Right renal pelvis (tissue), 4 donors: ENCODE data around the gene PLSCR2. TPM values are rescaled to one million over a fixed set of nuclear protein-coding genes. Genes with fewer than 3 reads are reported as not detected.
"Not testable (repeated sequence)": the region's sequence is repeated elsewhere in the genome, so short reads cannot be mapped to it uniquely, and the experiment has no call there.

ENCODE experiments used
- DNase-seq, 4 donors: peaks; one replicate each; pipeline ENCODE4 v3.0.0-alpha.2; 2013; ENCODE audit warnings: low read depth in 4 of 4, low spot score in 3 of 4, missing footprints in 1 of 4
- polyA plus RNA-seq, 4 donors: library from polyadenylated mRNA; unstranded; fragments of 120-200 nt; gene quantifications; one replicate each; pipeline ENCODE4 v1.2.1, GENCODE V29; 2013; ENCODE audit not compliant: insufficient read length in 4 of 4

PLSCR2 gene, protein sequence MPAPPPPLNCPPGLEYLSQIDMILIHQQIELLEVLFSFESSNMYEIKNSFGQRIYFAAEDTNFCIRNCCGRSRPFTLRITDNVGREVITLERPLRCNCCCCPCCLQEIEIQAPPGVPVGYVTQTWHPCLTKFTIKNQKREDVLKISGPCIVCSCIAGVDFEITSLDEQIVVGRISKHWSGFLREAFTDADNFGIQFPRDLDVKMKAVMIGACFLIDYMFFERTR
- polyA plus RNA-seq: 1 to 10 TPM in 2 of 4 donors, under 1 TPM in 2; 0.61 to 1.5 (median 0.96) TPM

DNA sequence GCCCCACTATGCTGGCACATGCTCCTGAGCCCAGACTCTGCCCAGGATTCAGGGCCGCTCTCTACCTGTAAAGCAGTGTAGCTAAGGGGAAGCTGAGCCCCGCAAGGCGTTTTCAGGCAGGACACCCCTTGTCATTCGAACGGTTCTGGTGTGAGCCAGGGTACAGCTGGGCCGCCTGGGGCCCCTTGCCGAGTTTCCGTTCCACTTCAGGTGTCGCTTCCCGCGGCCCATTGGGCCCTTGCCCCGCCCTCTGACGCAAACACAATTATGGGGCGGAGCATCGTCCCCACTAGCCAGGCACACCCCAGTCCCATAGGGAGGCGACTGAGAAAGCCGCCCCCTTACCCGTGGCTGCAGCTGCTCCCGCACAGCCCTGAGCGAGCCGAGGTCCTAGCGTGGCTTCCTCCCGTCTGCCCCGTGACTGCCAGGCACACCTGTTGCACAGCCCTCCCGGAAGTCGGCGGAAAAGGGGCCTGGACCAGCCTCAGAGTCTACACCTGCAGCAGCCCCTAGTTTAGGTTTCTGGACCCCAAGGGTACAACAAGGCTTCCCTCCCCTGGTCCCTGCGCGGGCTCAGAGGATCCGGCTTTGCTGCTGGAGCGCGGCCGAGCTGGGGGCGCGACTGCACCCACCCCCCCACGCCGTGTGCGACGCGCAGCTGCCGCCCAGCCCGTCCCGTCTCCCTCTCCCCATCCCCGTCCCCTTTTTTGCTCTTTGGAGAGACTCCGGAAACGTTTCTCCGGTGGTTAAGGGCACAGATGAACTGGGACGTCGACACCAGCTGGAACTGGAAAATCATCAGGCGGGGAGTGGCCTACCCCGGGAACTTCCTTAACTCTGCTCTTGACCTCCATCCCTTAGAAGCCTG is at the start of gene PLSCR2:
Gene PLSCR2 (minus strand): TSS at position 412 of the 868 bp plus-strand sequence. CDS start 9,657 bp downstream, outside the sequence.
- peak in 3 of 4 donors; percentile 44 to 59 (median 52) for DNase-seq

DNA sequence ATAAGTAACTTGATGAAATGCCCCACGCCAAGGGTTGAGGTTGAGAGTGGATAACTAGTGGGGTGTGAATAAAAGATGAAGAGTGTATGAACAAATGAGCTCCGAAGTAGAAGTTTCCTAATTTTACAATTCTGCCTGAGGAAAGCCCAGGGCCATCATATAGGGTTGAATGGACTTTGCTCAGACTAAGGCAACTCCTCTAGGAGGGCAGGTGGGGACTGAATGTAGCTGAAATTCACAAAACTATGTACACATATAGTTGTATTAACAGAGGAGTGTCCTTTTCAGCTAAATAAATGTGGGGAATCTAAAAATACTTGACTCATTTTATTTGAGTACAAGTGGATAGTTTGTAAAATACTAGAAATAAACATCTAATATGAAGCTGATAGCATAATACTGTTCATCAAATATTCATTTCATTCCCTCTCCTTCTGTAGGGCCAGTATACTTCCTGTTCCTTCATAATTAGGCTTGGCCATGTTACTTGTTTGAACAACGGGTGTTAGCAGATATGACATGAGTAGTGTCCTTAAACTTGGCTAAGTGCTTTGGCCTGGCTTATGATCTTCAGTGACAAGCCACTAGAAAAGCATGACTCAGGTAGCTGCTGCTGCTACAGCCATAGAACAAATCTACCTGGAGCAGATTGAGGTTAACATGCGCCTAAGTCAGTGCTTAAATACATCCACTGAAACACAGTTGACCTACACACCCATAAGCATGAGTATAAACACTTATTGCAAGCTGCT is 48.5 kb upstream of the PLSCR2 start:
- DNase-seq: no peak

DNA sequence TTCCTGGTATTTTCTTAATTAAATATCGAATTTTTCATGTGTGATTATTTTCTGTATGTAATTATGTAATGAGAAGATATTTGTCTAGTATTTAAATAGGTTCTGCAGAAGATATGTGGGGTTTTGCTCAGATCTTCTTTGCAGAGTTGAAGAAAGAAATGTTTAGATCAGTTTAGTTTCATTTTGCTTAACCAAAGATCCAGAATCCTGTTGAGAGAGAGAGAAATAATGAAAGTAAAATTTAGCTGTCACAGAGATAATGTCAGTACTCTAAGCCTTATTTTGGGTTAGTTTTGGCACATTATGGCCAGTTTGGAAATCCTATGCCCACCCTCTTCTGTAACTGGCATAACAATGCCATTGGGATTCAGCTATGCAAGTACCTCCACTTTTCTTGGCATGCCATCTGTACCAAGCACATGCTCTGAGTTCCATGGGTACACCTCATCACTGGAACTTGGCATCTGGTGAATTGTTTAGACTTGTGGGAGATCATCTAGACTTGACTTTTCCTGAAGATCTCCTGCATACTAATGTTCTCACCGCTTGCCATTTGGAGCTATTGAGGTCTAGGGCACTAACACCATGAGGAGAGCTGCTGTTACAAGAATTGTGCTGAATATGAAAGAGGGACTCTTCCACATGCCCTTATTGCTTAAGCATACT is 44.2 kb upstream of the PLSCR2 start:
- DNase-seq: no peak

DNA sequence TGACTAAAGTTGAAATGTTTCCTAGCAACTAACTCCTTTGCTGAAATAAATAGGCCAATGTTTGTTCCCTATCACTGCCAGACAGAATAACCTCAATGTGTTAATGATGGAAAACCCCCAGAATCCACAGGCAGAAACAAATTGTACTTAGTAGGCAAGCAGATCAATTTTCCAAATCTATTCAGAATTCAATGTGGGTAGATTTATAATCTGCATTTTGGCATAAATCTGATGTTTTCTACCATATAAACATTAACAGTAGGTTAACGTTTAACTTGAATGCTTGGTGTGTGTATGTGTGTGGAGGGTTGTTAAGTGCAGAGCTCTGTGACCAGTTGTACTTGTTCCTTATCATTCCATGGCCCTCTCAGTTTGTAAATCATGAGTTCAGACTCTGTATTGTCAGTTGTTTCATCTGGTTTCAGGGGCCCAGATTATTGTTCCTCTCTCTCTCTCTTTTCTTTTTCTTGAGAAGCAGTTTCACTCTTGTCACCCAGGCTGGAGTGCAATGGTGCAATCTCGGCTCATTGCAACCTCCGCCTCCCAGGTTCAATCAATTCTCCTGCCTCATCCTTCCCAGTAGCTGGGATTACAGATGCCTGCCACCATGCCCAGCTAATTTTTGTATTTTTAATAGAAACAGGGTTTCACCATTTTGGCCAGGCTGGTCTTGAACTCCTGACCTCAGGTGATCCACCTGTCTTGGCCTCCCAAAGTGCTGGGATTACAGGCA is 42.2 kb upstream of the PLSCR2 start:
- peak in 2 of 4 donors; percentile 35 to 37 for DNase-seq

GRCh38 chr3:146507331-146508120 is 38.2 kb upstream of the PLSCR2 start:
- no peak for DNase-seq

GRCh38 chr3:146505516-146505915 is 36.2 kb upstream of the PLSCR2 start:
- peak in 1 of 4 donors; percentile 22 for DNase-seq

- no peak for DNase-seq
Measured at GRCh38 chr3:146504498-146505197, 35.3 kb upstream of the PLSCR2 start.

GRCh38 chr3:146503461-146504202 is 34.3 kb upstream of the PLSCR2 start:
- DNase-seq: no peak

- DNase-seq: no peak
Measured at GRCh38 chr3:146502887-146503460, 33.6 kb upstream of the PLSCR2 start.

- DNase-seq: no peak
Measured at GRCh38 chr3:146501752-146502151, 32.4 kb upstream of the PLSCR2 start.

DNA sequence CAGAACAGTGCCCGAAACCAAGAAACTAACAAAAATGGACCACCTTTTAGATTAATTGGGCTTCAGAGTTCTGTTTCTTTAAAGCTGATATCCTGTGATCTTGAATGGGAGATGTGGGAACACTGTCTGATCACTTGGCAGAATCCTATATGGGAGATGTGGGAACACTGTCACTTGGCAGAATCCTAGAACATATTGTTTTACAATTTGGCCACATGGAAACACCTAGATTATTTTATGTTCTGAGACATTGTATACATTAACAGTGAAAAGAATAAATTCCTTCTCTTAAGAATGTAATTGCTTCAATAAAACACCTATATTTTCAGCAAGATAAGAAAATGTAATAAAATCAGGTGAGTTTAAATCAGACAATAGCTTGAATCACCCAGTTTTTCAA is 30.3 kb upstream of the PLSCR2 start:
- DNase-seq: no peak

- DNase-seq: no peak
Measured at GRCh38 chr3:146498002-146498736, 28.8 kb upstream of the PLSCR2 start.

GRCh38 chr3:146497145-146497843 is 27.9 kb upstream of the PLSCR2 start:
- DNase-seq: not testable (repeated sequence)

- DNase-seq: no peak
Measured at GRCh38 chr3:146496726-146497125, 27.4 kb upstream of the PLSCR2 start.

- DNase-seq: no peak
Measured at GRCh38 chr3:146496251-146496650, 26.9 kb upstream of the PLSCR2 start.

DNA sequence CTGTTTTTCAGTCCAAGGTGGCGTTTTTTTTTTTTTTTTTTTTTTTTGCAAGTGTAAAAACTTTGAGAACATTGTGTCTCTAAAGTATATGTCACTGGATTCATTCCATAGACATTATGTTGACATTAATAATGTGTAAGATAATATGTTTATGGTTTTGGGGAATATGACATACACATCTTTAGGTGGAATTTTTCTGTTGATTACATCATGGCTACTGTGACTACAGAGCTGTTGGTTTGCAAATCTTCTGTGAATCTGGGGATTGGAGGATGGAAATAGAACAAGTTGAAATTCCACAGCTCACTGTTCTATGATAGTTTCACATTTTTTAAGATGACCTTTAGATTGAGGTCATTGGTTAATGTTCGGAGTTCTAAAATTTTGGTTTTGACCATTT is 24.4 kb upstream of the PLSCR2 start:
- no peak for DNase-seq
